K562 treated with DMSO at 1 percent for 4 hours (cell line): Measurements from ENCODE around the gene TLK2. TPM values are rescaled to one million over a fixed set of nuclear protein-coding genes. Genes with fewer than 3 reads are reported as not detected.

Source experiments
- total RNA-seq: library from RNA; unstranded; fragments of 300-600 nt; gene quantifications from 2 replicates; pipeline ENCODE4 v1.2.3, GENCODE V29; 2022; ENCODE audit not compliant: insufficient read depth

The TLK2 gene
- total RNA-seq = 19.0 and 23.6 TPM in 2 replicates

DNA sequence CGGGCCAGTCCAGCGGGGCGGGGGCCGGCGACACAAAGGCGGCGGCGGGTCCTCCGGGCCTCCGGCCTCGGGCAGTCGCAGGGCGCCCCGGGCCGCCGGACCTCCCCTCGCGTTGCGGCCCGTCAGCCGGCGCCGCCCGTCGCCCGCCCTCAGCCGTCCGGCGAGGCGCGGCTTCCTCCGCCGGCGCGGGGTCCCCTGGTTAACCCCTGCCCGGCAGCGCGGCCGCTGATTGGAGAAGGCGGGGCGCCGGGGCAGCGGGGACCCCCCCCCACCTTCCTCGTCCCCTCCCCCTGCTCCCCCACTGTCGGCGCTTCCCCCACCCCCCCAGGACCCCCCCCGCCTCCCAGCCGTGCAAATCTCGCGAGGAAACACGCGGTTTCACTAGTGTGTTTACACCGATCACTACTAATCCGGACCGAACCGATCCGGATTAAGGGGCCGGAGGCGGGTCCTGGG, at the start of gene TLK2:
TSS of gene TLK2 (plus strand) at position 402 of the 456 bp plus-strand sequence. CDS start 2,301 bp downstream, outside the sequence.

GRCh38 chr17:62627219-62627903, 148.7 kb downstream of the TLK2 start, which contains the start of gene MRC2:
MRC2 (plus strand) TSS chr17:62627670; CDS start chr17:62627803, 133 bp downstream.

Other genes starting within 250 kb of the TLK2 start
- gene EFCAB3, start 98.3 kb upstream of the TLK2 start, total RNA-seq = not detected in 2 replicates
- 13.8 and 16.7 TPM in 2 replicates for gene METTL2A, start 54.9 kb upstream of the TLK2 start, total RNA-seq
- gene MRC2, start 148.8 kb downstream of the TLK2 start, total RNA-seq = 11.4 and 15.6 TPM in 2 replicates